LHCN-M2 (cell line): ENCODE data around the gene KLRF2. TPM values are rescaled to one million over a fixed set of nuclear protein-coding genes. Genes with fewer than 3 reads are reported as not detected.
A peak's percentile ranks its signal among the peaks of the same experiment; 100 is the strongest.

Experiments
- DNase-seq: peaks from one replicate; pipeline ENCODE4 v3.0.0-alpha.2; 2012; ENCODE audit warnings: low read depth
- total RNA-seq: library from RNA; depleted of rRNA; stranded (reverse); fragments of >200 nt; gene quantifications from 2 replicates; pipeline ENCODE4 v1.2.3, GENCODE V29; 2014

The KLRF2 gene
- total RNA-seq, 1 experiment from 2014 or later, result not detected

GRCh38 chr12:9888665-9889273 is 7.5 kb downstream of the KLRF2 start:
- no peak for DNase-seq

- no peak for DNase-seq
Observed at GRCh38 chr12:9895215-9895971, 14.1 kb downstream of the KLRF2 start.

GRCh38 chr12:9897535-9897934 is 16.2 kb downstream of the KLRF2 start:
- DNase-seq, result no peak

- DNase-seq, result no peak
Observed at GRCh38 chr12:9899209-9899608, 17.9 kb downstream of the KLRF2 start.

- no peak for DNase-seq
Observed at GRCh38 chr12:9900930-9901329, 19.6 kb downstream of the KLRF2 start.

GRCh38 chr12:9902539-9903228 is 21.4 kb downstream of the KLRF2 start:
- DNase-seq, result no peak

- DNase-seq, result peak; percentile 3
Observed at GRCh38 chr12:9906873-9907272, 25.6 kb downstream of the KLRF2 start.

GRCh38 chr12:9907769-9908168 is 26.5 kb downstream of the KLRF2 start:
- no peak for DNase-seq

- DNase-seq, result no peak
Observed at GRCh38 chr12:9908350-9908749, 27.1 kb downstream of the KLRF2 start.

- DNase-seq, result no peak
Observed at GRCh38 chr12:9909724-9910123, 28.4 kb downstream of the KLRF2 start.

GRCh38 chr12:9910716-9911421 is 29.6 kb downstream of the KLRF2 start:
- peak; percentile 5 for DNase-seq

GRCh38 chr12:9911708-9912107 is 30.4 kb downstream of the KLRF2 start:
- no peak for DNase-seq

- no peak for DNase-seq
Observed at GRCh38 chr12:9919443-9919842, 38.2 kb downstream of the KLRF2 start.

- DNase-seq, result no peak
Observed at GRCh38 chr12:9920451-9920850, 39.2 kb downstream of the KLRF2 start.

GRCh38 chr12:9922429-9922828 is 41.1 kb downstream of the KLRF2 start:
- no peak for DNase-seq

GRCh38 chr12:9925705-9926393 is 44.6 kb downstream of the KLRF2 start:
- peak; percentile 59 for DNase-seq

GRCh38 chr12:9926876-9927275 is 45.6 kb downstream of the KLRF2 start:
- DNase-seq, result no peak

GRCh38 chr12:9928607-9929006 is 47.3 kb downstream of the KLRF2 start:
- DNase-seq, result peak; percentile 73

- no peak for DNase-seq
Observed at GRCh38 chr12:9931245-9931644, 50.0 kb downstream of the KLRF2 start.

GRCh38 chr12:9932270-9932669 is 51.0 kb downstream of the KLRF2 start, which contains the start of gene CLEC2A:
Gene CLEC2A, minus strand, starts transcription at chr12:9932370. Its CDS starts 41 bp downstream, at chr12:9932329.
- DNase-seq, result no peak

- no peak for DNase-seq
Observed at GRCh38 chr12:9933958-9934357, 52.7 kb downstream of the KLRF2 start.
